ENCODE measurements around the gene POTEB3. TPM values are rescaled to one million over a fixed set of nuclear protein-coding genes. Genes with fewer than 3 reads are reported as not detected.
"Not testable (repeated sequence)": the region's sequence is repeated elsewhere in the genome, so short reads cannot be mapped to it uniquely, and the experiment has no call there.

The POTEB3 gene
- not detected for polyA plus RNA-seq (2013, experiment 1 of 2)
- polyA plus RNA-seq (2013, experiment 2 of 2): not detected

GRCh38 chr15:21440399-21440798, at the start of gene POTEB3:
Gene POTEB3 (minus strand): TSS chr15:21440499. CDS start chr15:21440011, 488 bp downstream.
- no CpG with 5 or more reads among the region's 35 CpGs for WGBS, 2 experiments (ENCODE audit: insufficient coverage in 2 of 2)

DNA sequence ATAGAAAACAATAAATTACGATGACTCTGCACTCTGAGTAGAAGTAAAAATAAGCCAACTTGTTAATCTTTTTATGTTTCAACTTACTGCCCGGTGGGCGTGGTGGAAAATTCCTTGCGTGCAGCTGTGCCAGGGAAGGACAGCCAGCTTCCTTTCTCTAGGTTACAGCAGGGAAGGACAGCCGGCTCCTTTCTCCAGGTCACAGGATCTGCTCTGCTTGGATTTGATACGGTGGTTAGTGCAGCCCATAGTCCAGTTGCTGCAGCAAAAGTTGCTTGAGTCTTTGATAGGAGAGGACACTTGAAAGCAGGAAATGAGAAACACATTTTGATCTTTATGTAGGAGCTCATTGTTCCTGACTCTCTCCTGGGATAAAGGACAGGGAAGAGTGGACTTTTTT, 13.4 kb upstream of the POTEB3 start:
- H3K36me3 ChIP-seq (ENCODE audit: control insufficient read depth, insufficient read depth, low read length); H3K9me3 ChIP-seq (ENCODE audit: control insufficient read depth, low read length); H3K4me1 ChIP-seq (ENCODE audit: control insufficient read depth, insufficient read depth, low read length, poor library complexity, severe bottlenecking); H3K4me3 ChIP-seq (ENCODE audit: extremely low read depth, insufficient read depth, low read length, poor library complexity, severe bottlenecking); H3K27ac ChIP-seq (ENCODE audit: low read depth, low read length, severe bottlenecking): not testable (repeated sequence)
- WGBS, 2 experiments (ENCODE audit: insufficient coverage in 2 of 2): no CpG with 5 or more reads among the region's 6 CpGs

More at GRCh38 chr15:21440399-21440798, at the start of gene POTEB3:
- not testable (repeated sequence) for H3K9me3 ChIP-seq (ENCODE audit: control insufficient read depth, low read length); H3K4me3 ChIP-seq (ENCODE audit: extremely low read depth, insufficient read depth, low read length, poor library complexity, severe bottlenecking); H3K4me1 ChIP-seq (ENCODE audit: control insufficient read depth, insufficient read depth, low read length, poor library complexity, severe bottlenecking); H3K36me3 ChIP-seq (ENCODE audit: control insufficient read depth, insufficient read depth, low read length); H3K27ac ChIP-seq (ENCODE audit: low read depth, low read length, severe bottlenecking)

- not testable (repeated sequence) for H3K4me3 ChIP-seq (ENCODE audit: extremely low read depth, insufficient read depth, low read length, poor library complexity, severe bottlenecking); H3K36me3 ChIP-seq (ENCODE audit: control insufficient read depth, insufficient read depth, low read length); H3K4me1 ChIP-seq (ENCODE audit: control insufficient read depth, insufficient read depth, low read length, poor library complexity, severe bottlenecking); H3K9me3 ChIP-seq (ENCODE audit: control insufficient read depth, low read length); H3K27ac ChIP-seq (ENCODE audit: low read depth, low read length, severe bottlenecking)
- no CpG with 5 or more reads among the region's 72 CpGs for WGBS, 2 experiments (ENCODE audit: insufficient coverage in 2 of 2)
Measured at GRCh38 chr15:21451920-21452563, 11.7 kb upstream of the POTEB3 start.

GRCh38 chr15:21451487-21451886, 11.2 kb upstream of the POTEB3 start:
- not testable (repeated sequence) for H3K36me3 ChIP-seq (ENCODE audit: control insufficient read depth, insufficient read depth, low read length); H3K4me3 ChIP-seq (ENCODE audit: extremely low read depth, insufficient read depth, low read length, poor library complexity, severe bottlenecking); H3K27ac ChIP-seq (ENCODE audit: low read depth, low read length, severe bottlenecking); H3K4me1 ChIP-seq (ENCODE audit: control insufficient read depth, insufficient read depth, low read length, poor library complexity, severe bottlenecking); H3K9me3 ChIP-seq (ENCODE audit: control insufficient read depth, low read length)
- WGBS, 2 experiments (ENCODE audit: insufficient coverage in 2 of 2): no CpG with 5 or more reads among the region's 41 CpGs

DNA sequence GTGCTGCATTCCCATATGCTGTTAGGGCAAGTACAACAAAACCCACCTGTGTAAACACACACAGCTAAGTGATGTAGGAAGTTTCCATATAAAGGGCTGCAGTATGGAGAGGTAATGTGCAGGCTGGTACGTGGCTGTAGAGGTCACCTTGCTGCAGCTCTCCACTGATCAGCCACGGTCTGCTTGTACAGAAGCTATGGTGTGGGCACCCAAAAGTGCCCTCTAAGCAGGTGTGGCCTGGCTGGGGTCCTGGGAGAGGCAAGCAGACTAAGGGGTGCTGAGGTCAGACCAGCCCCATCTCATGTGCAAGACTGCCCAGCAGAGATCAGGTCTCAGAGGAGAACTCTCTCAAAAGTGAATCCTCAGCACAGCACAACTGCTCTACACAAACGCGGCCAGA, 32.9 kb downstream of the POTEB3 start:
- not testable (repeated sequence) for H3K27ac ChIP-seq (ENCODE audit: low read depth, low read length, severe bottlenecking); H3K4me3 ChIP-seq (ENCODE audit: extremely low read depth, insufficient read depth, low read length, poor library complexity, severe bottlenecking); H3K9me3 ChIP-seq (ENCODE audit: control insufficient read depth, low read length); H3K4me1 ChIP-seq (ENCODE audit: control insufficient read depth, insufficient read depth, low read length, poor library complexity, severe bottlenecking); H3K36me3 ChIP-seq (ENCODE audit: control insufficient read depth, insufficient read depth, low read length)
- WGBS, 2 experiments (ENCODE audit: insufficient coverage in 2 of 2): no CpG with 5 or more reads among the region's 4 CpGs

- H3K36me3 ChIP-seq (ENCODE audit: control insufficient read depth, insufficient read depth, low read length); H3K4me3 ChIP-seq (ENCODE audit: extremely low read depth, insufficient read depth, low read length, poor library complexity, severe bottlenecking); H3K27ac ChIP-seq (ENCODE audit: low read depth, low read length, severe bottlenecking); H3K4me1 ChIP-seq (ENCODE audit: control insufficient read depth, insufficient read depth, low read length, poor library complexity, severe bottlenecking); H3K9me3 ChIP-seq (ENCODE audit: control insufficient read depth, low read length): not testable (repeated sequence)
- 33% methylated on average over 1 of the region's 4 CpGs; no CpG with 5 or more reads in 1 of the 2 experiments for WGBS, 2 experiments (ENCODE audit: insufficient coverage in 2 of 2)
Measured at GRCh38 chr15:21401531-21401930, 38.8 kb downstream of the POTEB3 start.

- H3K27ac ChIP-seq (ENCODE audit: low read depth, low read length, severe bottlenecking); H3K4me1 ChIP-seq (ENCODE audit: control insufficient read depth, insufficient read depth, low read length, poor library complexity, severe bottlenecking); H3K4me3 ChIP-seq (ENCODE audit: extremely low read depth, insufficient read depth, low read length, poor library complexity, severe bottlenecking); H3K9me3 ChIP-seq (ENCODE audit: control insufficient read depth, low read length); H3K36me3 ChIP-seq (ENCODE audit: control insufficient read depth, insufficient read depth, low read length): not testable (repeated sequence)
- WGBS, 2 experiments (ENCODE audit: insufficient coverage in 2 of 2): no CpG with 5 or more reads among the region's 4 CpGs
Measured at GRCh38 chr15:21399111-21399510, 41.2 kb downstream of the POTEB3 start.

DNA sequence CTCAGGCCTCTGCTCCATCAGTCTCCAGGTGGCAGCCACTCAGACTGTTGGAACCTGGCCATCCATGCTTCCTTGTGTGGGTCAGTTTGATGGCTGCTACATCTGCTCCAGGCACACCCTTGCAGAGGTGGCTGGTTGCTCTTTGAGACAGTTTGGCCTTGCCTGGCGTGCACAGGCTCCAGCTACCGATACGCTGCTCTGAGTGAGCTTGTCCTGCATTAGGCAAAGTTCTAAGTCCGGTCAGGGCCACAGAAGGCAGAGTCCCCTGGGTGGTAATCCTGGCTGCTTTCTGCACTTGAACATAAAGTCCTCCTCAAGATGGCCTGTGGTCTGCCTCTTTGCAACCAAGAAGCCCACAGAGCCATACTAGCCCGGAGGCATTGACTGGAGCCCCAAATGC, 41.8 kb downstream of the POTEB3 start:
- 33% methylated on average over 1 of the region's 5 CpGs; no CpG with 5 or more reads in 1 of the 2 experiments for WGBS, 2 experiments (ENCODE audit: insufficient coverage in 2 of 2)
- not testable (repeated sequence) for H3K36me3 ChIP-seq (ENCODE audit: control insufficient read depth, insufficient read depth, low read length); H3K4me3 ChIP-seq (ENCODE audit: extremely low read depth, insufficient read depth, low read length, poor library complexity, severe bottlenecking); H3K27ac ChIP-seq (ENCODE audit: low read depth, low read length, severe bottlenecking); H3K4me1 ChIP-seq (ENCODE audit: control insufficient read depth, insufficient read depth, low read length, poor library complexity, severe bottlenecking); H3K9me3 ChIP-seq (ENCODE audit: control insufficient read depth, low read length)

DNA sequence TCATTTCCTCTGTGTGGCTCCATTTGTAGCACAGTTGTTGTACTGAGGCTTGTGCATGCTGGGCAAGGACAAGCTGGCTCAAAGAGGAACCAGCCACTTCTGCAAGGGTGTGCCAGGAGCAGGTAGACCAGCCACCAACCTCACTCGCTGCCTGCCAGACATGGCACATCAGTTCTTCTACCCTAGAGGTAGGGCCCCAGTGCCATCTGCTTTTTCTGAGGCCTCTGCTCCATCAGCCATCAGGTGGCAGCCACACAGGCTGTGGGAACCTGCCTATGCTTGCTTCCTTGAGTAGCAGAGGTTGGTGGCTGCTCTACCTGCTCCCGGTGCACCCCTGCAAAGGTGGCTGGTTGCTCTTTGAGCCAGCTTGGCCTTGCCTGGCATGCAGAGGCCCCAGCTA, 42.6 kb downstream of the POTEB3 start:
- H3K4me3 ChIP-seq (ENCODE audit: extremely low read depth, insufficient read depth, low read length, poor library complexity, severe bottlenecking); H3K9me3 ChIP-seq (ENCODE audit: control insufficient read depth, low read length); H3K27ac ChIP-seq (ENCODE audit: low read depth, low read length, severe bottlenecking); H3K4me1 ChIP-seq (ENCODE audit: control insufficient read depth, insufficient read depth, low read length, poor library complexity, severe bottlenecking); H3K36me3 ChIP-seq (ENCODE audit: control insufficient read depth, insufficient read depth, low read length): not testable (repeated sequence)
- no CpG with 5 or more reads among the region's 2 CpGs for WGBS, 2 experiments (ENCODE audit: insufficient coverage in 2 of 2)

DNA sequence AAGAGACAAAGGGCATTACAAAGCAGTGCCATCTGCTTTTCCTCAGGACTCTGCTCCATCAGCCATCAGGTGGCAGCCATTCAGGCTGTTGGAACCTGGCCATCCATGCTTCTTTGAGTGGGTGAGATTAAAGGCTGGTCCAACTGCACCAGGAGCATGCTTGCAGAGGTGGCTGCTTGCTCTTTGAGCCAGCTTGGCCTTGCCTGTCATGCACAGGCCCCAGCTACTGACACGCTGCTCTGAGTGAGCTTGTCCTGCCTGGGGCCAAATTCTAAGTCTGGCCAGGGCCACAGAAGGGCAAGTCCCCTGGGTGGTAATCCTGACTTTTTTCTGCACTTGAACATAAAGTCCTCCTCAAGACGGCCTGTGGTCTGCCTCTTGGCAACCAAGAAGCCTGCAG, 43.1 kb downstream of the POTEB3 start:
- no CpG with 5 or more reads among the region's 2 CpGs for WGBS, 2 experiments (ENCODE audit: insufficient coverage in 2 of 2)
- not testable (repeated sequence) for H3K9me3 ChIP-seq (ENCODE audit: control insufficient read depth, low read length); H3K4me1 ChIP-seq (ENCODE audit: control insufficient read depth, insufficient read depth, low read length, poor library complexity, severe bottlenecking); H3K36me3 ChIP-seq (ENCODE audit: control insufficient read depth, insufficient read depth, low read length); H3K4me3 ChIP-seq (ENCODE audit: extremely low read depth, insufficient read depth, low read length, poor library complexity, severe bottlenecking); H3K27ac ChIP-seq (ENCODE audit: low read depth, low read length, severe bottlenecking)

- not testable (repeated sequence) for H3K36me3 ChIP-seq (ENCODE audit: control insufficient read depth, insufficient read depth, low read length); H3K27ac ChIP-seq (ENCODE audit: low read depth, low read length, severe bottlenecking); H3K4me1 ChIP-seq (ENCODE audit: control insufficient read depth, insufficient read depth, low read length, poor library complexity, severe bottlenecking); H3K9me3 ChIP-seq (ENCODE audit: control insufficient read depth, low read length); H3K4me3 ChIP-seq (ENCODE audit: extremely low read depth, insufficient read depth, low read length, poor library complexity, severe bottlenecking)
- no CpG with 5 or more reads among the region's 25 CpGs for WGBS, 2 experiments (ENCODE audit: insufficient coverage in 2 of 2)
Measured at GRCh38 chr15:21385961-21386360, 54.3 kb downstream of the POTEB3 start.

Data from mesodermal cell (in vitro differentiated cells).